ENCODE measurements around the gene SGMS1.

- TF ChIP-seq CTCF (IDR thresholded peaks at IDR 0.05; ENCODE audit: low read depth, low read length) (no peak), EZH2phosphoT487 (IDR thresholded peaks at IDR 0.05; ENCODE audit: low read depth) (no peak)
Observed at GRCh38 chr10:50504389-50504788, 119.4 kb downstream of the SGMS1 start.
